Measurements from ENCODE around the gene KRTAP1-1.
"Not testable (repeated sequence)": the region's sequence is repeated elsewhere in the genome, so short reads cannot be mapped to it uniquely, and the experiment has no call there.

The KRTAP1-1 gene

GRCh38 chr17:41040783-41041571 is at the start of gene KRTAP1-1:
Gene KRTAP1-1 (minus strand): TSS chr17:41041450. CDS start chr17:41041397, 53 bp downstream.
- DNase-seq: not testable (repeated sequence)

GRCh38 chr17:41088760-41089352 is 47.6 kb upstream of the KRTAP1-1 start:
- DNase-seq: not testable (repeated sequence)

GRCh38 chr17:41084100-41084856 is 43.0 kb upstream of the KRTAP1-1 start, which contains the start of gene KRTAP4-7:
Gene KRTAP4-7 (plus strand): TSS chr17:41084150. CDS start chr17:41084207, 57 bp downstream.
- DNase-seq: not testable (repeated sequence)

- not testable (repeated sequence) for DNase-seq
These were observed 42.2 kb upstream of the KRTAP1-1 start for GRCh38 chr17:41083427-41083826.

- DNase-seq: no peak
These were observed 41.4 kb upstream of the KRTAP1-1 start for GRCh38 chr17:41082626-41083025.

- no peak for DNase-seq
These were observed 35.5 kb upstream of the KRTAP1-1 start for GRCh38 chr17:41076788-41077187.

GRCh38 chr17:41073676-41074075 is 32.4 kb upstream of the KRTAP1-1 start:
- DNase-seq: no peak

- no peak for DNase-seq
These were observed 30.5 kb upstream of the KRTAP1-1 start for GRCh38 chr17:41071606-41072360.

- no peak for DNase-seq
These were observed 27.8 kb upstream of the KRTAP1-1 start for GRCh38 chr17:41069031-41069430.

- DNase-seq: no peak
These were observed 26.0 kb upstream of the KRTAP1-1 start for GRCh38 chr17:41067281-41067680.

GRCh38 chr17:41065829-41066624 is 24.8 kb upstream of the KRTAP1-1 start, which contains the start of gene KRTAP2-4:
Gene KRTAP2-4 (minus strand): TSS chr17:41065879. CDS start chr17:41065845, 34 bp downstream.
- no peak for DNase-seq

- not testable (repeated sequence) for DNase-seq
These were observed 23.9 kb upstream of the KRTAP1-1 start for GRCh38 chr17:41065016-41065689.

- DNase-seq: no peak
These were observed 23.1 kb upstream of the KRTAP1-1 start for GRCh38 chr17:41064301-41064700.

GRCh38 chr17:41063449-41063848 is 22.2 kb upstream of the KRTAP1-1 start:
- DNase-seq: no peak

GRCh38 chr17:41061964-41062363 is 20.7 kb upstream of the KRTAP1-1 start:
- DNase-seq: no peak

GRCh38 chr17:41060052-41060604 is 18.9 kb upstream of the KRTAP1-1 start, which contains the start of gene KRTAP2-3:
Gene KRTAP2-3 (minus strand): TSS chr17:41060114. CDS start chr17:41060050, 64 bp downstream.
- DNase-seq: no peak

GRCh38 chr17:41059276-41060051 is 18.2 kb upstream of the KRTAP1-1 start:
- not testable (repeated sequence) for DNase-seq

GRCh38 chr17:41058741-41059140 is 17.5 kb upstream of the KRTAP1-1 start:
- no peak for DNase-seq

GRCh38 chr17:41057547-41057946 is 16.3 kb upstream of the KRTAP1-1 start:
- no peak for DNase-seq

GRCh38 chr17:41055130-41055529 is 13.9 kb upstream of the KRTAP1-1 start, which contains the start of gene KRTAP2-2:
Gene KRTAP2-2 (minus strand): TSS chr17:41055230. CDS start chr17:41055211, 19 bp downstream.
- not testable (repeated sequence) for DNase-seq
